Muscle of leg (tissue), 11 donors: Measurements from ENCODE around the gene RNU1-4. TPM values are rescaled to one million over a fixed set of nuclear protein-coding genes. Genes with fewer than 3 reads are reported as not detected.
"Not testable (repeated sequence)": the region's sequence is repeated elsewhere in the genome, so short reads cannot be mapped to it uniquely, and the experiment has no call there.

ENCODE experiments used
- DNase-seq: peaks from one replicate; pipeline ENCODE4 v3.0.0; 2013
- H3K27ac ChIP-seq: one replicate; pipeline ENCODE4 v1.5.1; 2013; ENCODE audit warnings: mild to moderate bottlenecking, low read length, control low read depth
- H3K27me3 ChIP-seq: one replicate; pipeline ENCODE4 v1.6.1; 2013; ENCODE audit warnings: low read length; ENCODE audit not compliant: control insufficient read depth, insufficient read depth
- H3K36me3 ChIP-seq: one replicate; pipeline ENCODE4 v1.6.1; 2013; ENCODE audit warnings: low read length; ENCODE audit not compliant: control insufficient read depth, insufficient read depth
- H3K4me1 ChIP-seq: one replicate; pipeline ENCODE4 v1.6.1; 2013; ENCODE audit warnings: low read length; ENCODE audit not compliant: control insufficient read depth, insufficient read depth
- H3K4me3 ChIP-seq: one replicate; pipeline ENCODE4 v1.5.1; 2013; ENCODE audit warnings: low read length, control low read depth
- H3K9me3 ChIP-seq: replicated peaks from 2 replicates; pipeline ENCODE4 v1.6.1; 2013; ENCODE audit warnings: low read depth, low read length; ENCODE audit not compliant: control insufficient read depth
- WGBS: methylation state at CpG from one replicate; pipeline ENCODE4 v1.1.5; 2013; ENCODE audit warnings: missing lambda C conversion rate; ENCODE audit not compliant: insufficient coverage; 5-methylcytosine and 5-hydroxymethylcytosine counted together
- polyA plus RNA-seq, 8 donors: library from polyadenylated mRNA; unstranded; fragments of 120-200 nt; gene quantifications; one replicate each; pipeline versions ENCODE4 v1.2.1 to v1.2.3, GENCODE V29; 2013; ENCODE audit warnings: inconsistent platforms in 1 of 8, low replicate concordance in 1 of 8; ENCODE audit not compliant: insufficient read length in 8 of 8, insufficient read depth in 1 of 8
- total RNA-seq: library from RNA; stranded (reverse); fragments of 120-200 nt; gene quantifications from one replicate; pipeline ENCODE4 v1.2.4, GENCODE V29; 2013

The RNU1-4 gene
- total and polyA plus RNA-seq, 9 donors: 2,384 TPM; not detected in 8

DNA sequence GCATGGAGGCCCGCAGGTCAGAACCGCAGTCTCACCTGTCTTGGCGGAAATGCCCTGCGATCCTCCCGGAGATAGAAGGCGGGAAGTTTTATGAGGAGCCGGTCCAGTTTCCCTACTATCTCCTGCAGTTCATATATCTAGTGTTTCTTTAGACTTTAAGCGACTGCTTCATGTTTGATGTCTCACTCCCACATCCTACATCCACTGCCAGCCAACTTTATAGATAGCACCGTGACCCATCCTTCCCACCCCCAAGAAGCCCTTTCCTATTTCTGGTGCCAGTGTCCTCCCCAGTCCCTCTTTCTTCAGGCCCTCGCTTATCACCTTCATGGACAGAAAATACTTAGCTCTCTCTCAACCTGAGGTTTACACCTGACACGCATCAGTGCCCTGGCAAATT, 914 bp downstream of the RNU1-4 start:
- H3K27ac ChIP-seq, H3K4me1 ChIP-seq, H3K36me3 ChIP-seq, H3K4me3 ChIP-seq, H3K9me3 ChIP-seq, DNase-seq, H3K27me3 ChIP-seq: not testable (repeated sequence)
- no CpG with 5 or more reads among the region's 11 CpGs for WGBS

DNA sequence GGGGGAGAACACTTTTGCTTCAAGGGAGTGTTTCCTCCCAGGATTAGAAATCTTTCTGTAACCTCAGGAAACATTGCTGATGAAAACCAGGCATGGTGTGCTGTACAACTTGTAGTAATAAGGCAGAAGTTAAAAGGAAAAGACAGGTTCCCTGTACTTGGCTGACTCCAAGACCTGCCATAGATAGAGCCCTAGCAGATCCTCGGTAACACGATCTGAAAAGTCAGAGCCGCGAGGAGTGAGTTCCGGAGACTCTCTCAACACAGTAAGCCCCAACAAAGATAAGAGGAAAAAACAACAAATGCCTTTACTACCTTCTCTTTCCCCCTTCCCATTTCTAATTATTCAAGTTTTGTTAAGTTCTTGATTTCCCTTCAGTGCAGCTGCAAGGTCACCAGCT, 7.3 kb downstream of the RNU1-4 start:
- not testable (repeated sequence) for H3K9me3 ChIP-seq, H3K27me3 ChIP-seq, DNase-seq, H3K4me1 ChIP-seq, H3K4me3 ChIP-seq, H3K27ac ChIP-seq, H3K36me3 ChIP-seq
- WGBS: no CpG with 5 or more reads among the region's 5 CpGs

DNA sequence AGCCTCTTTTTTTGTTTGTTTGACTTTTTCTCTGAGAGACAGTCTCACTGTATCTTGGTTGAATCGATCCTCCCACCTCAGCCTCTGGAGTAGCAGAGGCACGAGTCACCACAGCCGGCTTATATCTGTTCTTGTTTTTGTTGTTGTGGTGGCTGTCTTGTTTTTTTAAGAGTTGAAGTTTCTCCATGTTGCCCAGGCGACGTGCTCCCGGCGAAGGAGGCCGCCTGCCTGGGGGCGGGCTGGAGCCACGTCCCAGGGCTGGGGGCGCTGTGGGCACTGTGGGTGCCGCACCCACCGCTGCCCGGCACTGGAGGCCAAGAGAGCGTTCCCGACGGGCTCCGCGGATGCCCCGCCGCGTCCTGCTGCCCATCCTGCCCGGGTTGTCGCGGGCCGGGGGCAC, 8.4 kb downstream of the RNU1-4 start:
- H3K27me3 ChIP-seq, H3K4me3 ChIP-seq, H3K27ac ChIP-seq, H3K4me1 ChIP-seq, H3K36me3 ChIP-seq, DNase-seq, H3K9me3 ChIP-seq: not testable (repeated sequence)
- no CpG with 5 or more reads among the region's 26 CpGs for WGBS

DNA sequence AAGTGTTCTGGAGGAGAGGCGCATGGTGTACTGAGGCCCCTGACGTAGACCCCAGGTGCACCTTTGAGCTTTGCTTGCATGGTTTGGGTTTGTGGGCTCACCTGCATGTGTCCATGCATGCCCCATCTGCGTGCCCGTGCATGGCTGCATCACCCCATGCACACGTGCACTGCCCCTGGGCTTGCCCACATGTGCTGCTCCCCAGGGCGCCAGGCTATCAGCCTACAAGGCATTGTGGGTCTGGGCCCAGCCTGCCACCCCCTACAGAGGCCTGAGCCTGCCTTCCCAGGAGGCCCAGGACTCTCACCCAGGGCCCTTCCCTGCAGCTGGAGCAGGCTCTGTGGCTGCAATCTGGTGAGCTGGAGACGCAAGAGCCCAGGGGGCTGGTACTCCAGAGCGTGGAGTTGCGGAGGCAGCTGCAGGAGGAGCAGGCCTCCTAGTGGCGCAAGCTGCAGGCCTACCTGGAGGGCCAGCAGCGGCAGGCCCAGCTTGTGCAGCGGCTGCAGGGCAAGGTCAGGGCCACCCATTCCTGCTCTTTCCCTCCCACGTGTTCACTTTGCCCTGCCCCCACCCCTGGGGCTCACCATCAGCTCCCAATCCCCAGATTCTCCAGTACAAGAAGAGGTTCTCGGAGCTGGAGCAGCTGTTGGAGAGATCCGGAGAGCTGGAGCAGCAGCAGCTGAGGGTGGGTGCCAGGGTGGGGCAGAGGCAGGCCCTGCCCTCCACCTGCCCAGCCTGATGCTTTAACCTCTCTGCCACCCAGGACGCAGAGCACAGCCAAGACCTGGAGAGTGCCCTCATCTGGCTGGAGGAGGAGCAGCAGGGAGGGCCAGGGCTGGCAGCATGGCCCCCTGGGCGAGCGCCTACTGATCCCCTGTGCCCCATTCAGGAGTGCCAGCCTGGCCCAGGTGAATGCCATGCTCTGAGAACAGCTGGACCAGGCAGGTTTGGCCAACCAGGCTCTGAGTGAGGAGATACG, 9.9 kb downstream of the RNU1-4 start:
- not testable (repeated sequence) for DNase-seq, H3K4me3 ChIP-seq, H3K27me3 ChIP-seq, H3K27ac ChIP-seq, H3K9me3 ChIP-seq, H3K36me3 ChIP-seq, H3K4me1 ChIP-seq
- WGBS: no CpG with 5 or more reads among the region's 19 CpGs

DNA sequence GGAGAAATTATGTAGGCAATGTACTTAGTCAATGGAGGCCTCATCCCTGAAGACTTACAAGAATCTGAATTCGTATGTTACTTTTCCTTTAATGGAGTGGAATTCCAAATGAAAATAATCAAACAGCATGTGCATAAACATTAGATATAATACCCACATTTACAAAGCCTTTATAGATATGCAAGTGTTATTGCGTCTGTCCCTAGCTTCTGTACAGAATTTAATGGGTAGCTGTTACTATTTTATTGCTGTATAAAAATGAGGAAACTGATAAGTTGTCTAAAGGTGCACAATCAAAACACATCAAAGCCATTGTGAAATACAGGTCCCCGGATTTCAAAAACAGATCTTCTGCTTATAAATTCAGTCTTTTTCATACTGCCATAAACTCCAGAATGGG, 12.5 kb downstream of the RNU1-4 start:
- not testable (repeated sequence) for H3K27ac ChIP-seq, H3K4me3 ChIP-seq, H3K4me1 ChIP-seq, DNase-seq, H3K27me3 ChIP-seq, H3K9me3 ChIP-seq, H3K36me3 ChIP-seq
- no CpG with 5 or more reads among the region's 3 CpGs for WGBS

DNA sequence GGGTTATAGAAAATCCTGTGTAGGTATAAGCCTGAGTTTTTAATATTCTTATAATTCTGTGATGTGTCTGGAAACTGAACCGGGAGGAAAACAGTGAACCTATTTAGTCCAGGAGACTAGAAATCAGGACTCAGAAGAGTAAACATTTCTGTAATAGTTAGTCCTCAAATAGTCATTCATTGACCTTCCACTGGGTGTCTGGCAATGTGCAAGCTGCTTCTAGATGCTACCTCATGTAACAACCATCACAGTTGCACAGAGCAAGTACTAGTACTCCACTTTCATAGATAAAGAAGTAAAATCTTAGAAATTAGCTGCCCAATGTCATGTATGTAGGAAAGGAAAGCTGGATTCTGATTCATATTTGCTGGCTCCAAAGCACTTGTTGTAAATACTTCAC, 15.1 kb downstream of the RNU1-4 start:
- H3K9me3 ChIP-seq, H3K27me3 ChIP-seq, DNase-seq, H3K4me1 ChIP-seq, H3K36me3 ChIP-seq, H3K27ac ChIP-seq, H3K4me3 ChIP-seq: not testable (repeated sequence)
- no CpG with 5 or more reads among the region's 1 CpG for WGBS

DNA sequence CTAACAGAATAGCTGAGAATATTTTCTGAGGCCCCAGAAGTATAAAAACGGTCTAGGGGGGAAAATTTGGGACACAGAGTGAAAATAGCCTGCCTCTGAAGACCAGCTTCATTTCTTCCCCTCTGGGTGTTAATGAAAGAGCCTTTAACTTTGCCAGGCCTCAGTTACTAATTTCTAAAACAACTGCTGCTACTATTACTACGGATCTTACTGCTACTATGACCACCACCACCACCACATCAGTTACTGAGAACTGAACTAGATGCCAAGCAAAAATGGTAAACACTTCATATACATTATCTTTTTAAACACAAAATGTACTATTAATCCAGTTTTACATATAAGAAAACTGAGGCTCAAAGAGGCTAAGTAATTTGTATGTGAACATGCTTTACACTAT, 15.6 kb downstream of the RNU1-4 start:
- WGBS: no CpG with 5 or more reads among the region's 2 CpGs
- not testable (repeated sequence) for H3K9me3 ChIP-seq, H3K4me3 ChIP-seq, H3K27ac ChIP-seq, H3K27me3 ChIP-seq, DNase-seq, H3K36me3 ChIP-seq, H3K4me1 ChIP-seq

DNA sequence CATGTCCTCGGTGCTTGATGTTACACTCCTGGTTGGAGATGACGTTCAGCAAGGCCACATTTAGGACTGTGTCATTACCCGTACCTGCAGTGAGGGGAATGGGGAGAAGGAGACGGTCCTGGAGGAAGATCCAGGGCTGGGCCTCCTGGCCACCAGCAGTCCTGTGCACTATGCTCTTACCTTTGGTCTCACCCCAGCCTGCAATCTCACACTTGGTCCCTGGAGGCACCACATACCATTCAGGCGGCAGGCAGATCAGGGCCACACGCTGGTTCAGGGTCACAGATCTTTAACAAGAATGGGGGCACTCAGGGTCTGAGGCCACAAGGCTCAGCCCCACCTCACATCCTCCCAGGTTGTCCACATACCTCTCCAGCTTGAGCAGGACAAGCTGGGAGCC, 17.3 kb downstream of the RNU1-4 start:
- no CpG with 5 or more reads among the region's 6 CpGs for WGBS
- not testable (repeated sequence) for H3K9me3 ChIP-seq, H3K4me3 ChIP-seq, H3K27me3 ChIP-seq, H3K27ac ChIP-seq, DNase-seq, H3K4me1 ChIP-seq, H3K36me3 ChIP-seq

DNA sequence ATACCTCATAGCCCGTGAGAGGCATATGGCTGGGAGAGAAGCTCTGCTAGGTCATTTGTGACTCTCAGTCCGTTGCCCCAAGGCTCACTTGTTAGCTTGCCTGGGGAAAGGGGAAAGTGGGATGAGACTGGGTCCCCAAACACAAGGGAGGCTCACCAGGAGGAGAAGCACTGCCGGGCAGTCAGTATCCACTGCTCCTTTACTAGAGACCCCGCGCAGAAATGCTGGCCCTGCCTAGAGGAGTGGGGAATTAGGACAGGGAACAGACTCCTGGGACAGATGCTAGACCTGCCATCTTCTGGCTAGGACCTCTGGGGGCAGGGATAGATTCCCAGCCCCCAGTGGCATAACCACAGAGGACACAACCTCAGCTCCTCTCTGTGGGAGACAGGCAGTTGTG, 17.7 kb downstream of the RNU1-4 start:
- H3K4me3 ChIP-seq, H3K4me1 ChIP-seq, H3K27ac ChIP-seq, H3K9me3 ChIP-seq, H3K36me3 ChIP-seq, H3K27me3 ChIP-seq, DNase-seq: not testable (repeated sequence)
- WGBS: no CpG with 5 or more reads among the region's 5 CpGs

DNA sequence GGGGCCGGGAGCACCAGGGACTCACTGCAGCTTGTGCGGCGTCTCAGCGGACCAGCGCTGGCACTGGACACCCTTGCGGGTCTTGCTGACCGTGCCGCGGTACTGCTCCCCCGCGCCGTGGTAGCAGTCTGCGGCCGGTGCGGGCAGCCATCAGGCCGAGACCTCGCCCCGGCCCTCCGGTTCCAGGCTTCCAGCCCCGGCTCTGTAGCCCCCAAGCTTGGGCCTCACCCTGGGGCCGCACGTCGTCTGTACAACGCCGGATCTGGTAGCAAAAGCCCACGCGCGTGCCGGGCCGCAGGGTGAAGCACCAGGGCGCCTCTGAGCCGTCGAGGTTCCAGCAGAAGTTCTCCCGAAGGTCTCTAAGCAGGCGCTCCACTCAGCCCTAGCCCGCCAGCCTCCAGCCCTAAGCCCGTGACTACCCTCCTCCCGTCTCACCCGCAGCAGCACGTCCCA, 18.8 kb downstream of the RNU1-4 start:
- not testable (repeated sequence) for H3K27ac ChIP-seq, H3K9me3 ChIP-seq, H3K36me3 ChIP-seq, H3K4me3 ChIP-seq, H3K4me1 ChIP-seq, H3K27me3 ChIP-seq, DNase-seq
- WGBS: 9% methylated on average over 4 of the region's 40 CpGs
